Measurements from ENCODE around the gene CNTN4.
A peak's percentile ranks its signal among the peaks of the same experiment; 100 is the strongest.

Gene CNTN4

GRCh38 chr3:3020209-3020608 is 921.5 kb downstream of the CNTN4 start:
- Histone ChIP-seq H3K27ac (no peak overlapping the region), H3K36me3 (no peaks in the 10 kb centered on the region), H3K27me3 (ENCODE audit: insufficient read depth, low read depth, severe bottlenecking) (no peaks in the 10 kb centered on the region), H3K9me3 (ENCODE audit: severe bottlenecking) (no peaks in the 10 kb centered on the region), H3K4me3 (ENCODE audit: low read depth, low read length) (no peak overlapping the region)
- DNase-seq: no peak
- TF ChIP-seq CTCF (IDR thresholded peaks at IDR 0.05; ENCODE audit: low read depth, low read length): no peak

GRCh38 chr3:3023111-3023745 is 924.6 kb downstream of the CNTN4 start:
- no peak overlapping the region for H3K27ac ChIP-seq
- no peak overlapping the region for H3K4me3 ChIP-seq (ENCODE audit: low read depth, low read length)
- no peaks in the 10 kb centered on the region for H3K9me3 ChIP-seq (ENCODE audit: severe bottlenecking)
- DNase-seq: peak; percentile 38
- TF ChIP-seq CTCF (IDR thresholded peaks at IDR 0.05; ENCODE audit: low read depth, low read length): no peak
- no peaks in the 10 kb centered on the region for H3K27me3 ChIP-seq (ENCODE audit: insufficient read depth, low read depth, severe bottlenecking)
- H3K36me3 ChIP-seq: no peaks in the 10 kb centered on the region

- Histone ChIP-seq H3K4me3 (ENCODE audit: low read depth, low read length) (no peak overlapping the region), H3K27me3 (ENCODE audit: insufficient read depth, low read depth, severe bottlenecking) (no peaks in the 10 kb centered on the region), H3K27ac (no peak overlapping the region), H3K36me3 (no peaks in the 10 kb centered on the region), H3K9me3 (ENCODE audit: severe bottlenecking) (no peaks in the 10 kb centered on the region)
- no peak for TF ChIP-seq CTCF (IDR thresholded peaks at IDR 0.05; ENCODE audit: low read depth, low read length)
- no peak for DNase-seq
These were observed 929.4 kb downstream of the CNTN4 start for GRCh38 chr3:3027976-3028567.

- H3K27me3 ChIP-seq (ENCODE audit: insufficient read depth, low read depth, severe bottlenecking): no peaks in the 10 kb centered on the region
- no peak overlapping the region for H3K27ac ChIP-seq
- H3K9me3 ChIP-seq (ENCODE audit: severe bottlenecking): no peaks in the 10 kb centered on the region
- no peaks in the 10 kb centered on the region for H3K36me3 ChIP-seq
- no peak overlapping the region for H3K4me3 ChIP-seq (ENCODE audit: low read depth, low read length)
- DNase-seq: no peak
- no peak for TF ChIP-seq CTCF (IDR thresholded peaks at IDR 0.05; ENCODE audit: low read depth, low read length)
These were observed 932.7 kb downstream of the CNTN4 start for GRCh38 chr3:3031326-3031725.

DNA sequence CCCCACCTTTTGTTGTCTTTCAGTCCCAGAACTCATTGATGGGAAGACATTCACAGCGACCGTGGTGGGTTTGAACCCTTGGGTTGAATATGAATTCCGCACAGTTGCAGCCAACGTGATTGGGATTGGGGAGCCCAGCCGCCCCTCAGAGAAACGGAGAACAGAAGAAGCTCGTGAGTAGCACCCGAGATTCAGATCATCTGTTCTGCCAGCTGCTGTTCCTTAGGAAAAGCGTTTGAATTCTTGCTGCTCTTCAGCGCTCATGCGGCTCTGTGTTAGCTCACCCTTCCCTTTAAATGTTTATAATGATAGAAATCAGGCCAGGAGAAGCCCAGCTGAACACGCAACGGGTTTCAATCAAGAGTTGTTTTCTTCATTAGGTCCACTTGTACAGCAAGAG is 938.5 kb downstream of the CNTN4 start:
- no peaks in the 10 kb centered on the region for H3K9me3 ChIP-seq (ENCODE audit: severe bottlenecking)
- DNase-seq: no peak
- no peak for TF ChIP-seq CTCF (IDR thresholded peaks at IDR 0.05; ENCODE audit: low read depth, low read length)
- H3K27ac ChIP-seq: no peak overlapping the region
- H3K4me3 ChIP-seq (ENCODE audit: low read depth, low read length): no peak overlapping the region
- no peaks in the 10 kb centered on the region for H3K36me3 ChIP-seq
- no peaks in the 10 kb centered on the region for H3K27me3 ChIP-seq (ENCODE audit: insufficient read depth, low read depth, severe bottlenecking)
